ENCODE data around the gene CFAP68.
"Not testable (repeated sequence)": the region's sequence is repeated elsewhere in the genome, so short reads cannot be mapped to it uniquely, and the experiment has no call there.

Gene CFAP68

DNA sequence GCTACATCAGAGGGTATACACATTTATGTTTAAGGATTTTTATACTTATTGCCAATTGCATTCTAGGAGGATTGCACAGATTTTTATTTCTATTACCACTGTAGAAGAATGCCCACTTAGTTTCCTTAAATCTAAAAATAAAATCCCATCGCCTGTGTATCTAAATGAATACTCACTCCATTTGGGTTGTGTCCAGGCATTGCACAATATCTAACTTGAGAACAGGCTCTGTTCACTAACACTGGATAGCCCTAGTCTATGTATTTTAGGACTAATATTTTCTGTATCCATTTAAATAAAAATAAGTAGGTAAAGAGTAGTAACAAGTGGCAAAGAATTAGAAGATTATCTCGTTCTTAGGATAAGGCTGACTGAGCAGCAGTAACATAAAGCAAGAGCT is 43.5 kb downstream of the CFAP68 start:
- DNase-seq (ENCODE audit: insufficient read length) (no peak), FAIRE-seq (no peak)
- TF ChIP-seq POLR2AphosphoS5 (IDR thresholded peaks at IDR 0.05; ENCODE audit: low read depth, low read length) (no peak), TAF1 (IDR thresholded peaks at IDR 0.05; ENCODE audit: borderline replicate concordance, low read depth, low read length) (no peak), POLR2A (IDR thresholded peaks at IDR 0.05; ENCODE audit: low read depth, low read length) (no peak)

DNA sequence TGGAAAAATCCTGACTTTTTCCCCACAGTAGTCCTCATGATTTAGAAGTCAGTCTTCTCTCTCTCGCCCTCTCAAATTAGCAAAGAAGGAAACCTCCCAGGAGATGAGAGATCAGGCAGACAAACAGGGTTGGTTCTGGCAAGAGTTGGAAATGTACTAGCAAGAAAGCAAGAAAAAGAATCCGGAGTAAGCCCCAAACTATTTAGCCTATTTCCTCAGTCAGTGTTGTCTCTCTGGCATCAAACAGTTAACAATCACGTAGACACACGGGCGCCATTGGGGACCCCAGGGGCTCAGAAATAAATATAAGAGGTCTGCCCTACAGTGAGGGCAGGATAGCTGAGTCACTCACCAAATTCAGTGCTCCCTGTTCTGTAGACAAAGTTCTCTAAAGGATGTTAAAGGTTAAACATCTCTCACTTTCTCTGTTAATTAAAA is 44.0 kb downstream of the CFAP68 start:
- DNase-seq (ENCODE audit: insufficient read length) (no peak), FAIRE-seq (no peak)
- TF ChIP-seq POLR2AphosphoS5 (IDR thresholded peaks at IDR 0.05; ENCODE audit: low read depth, low read length) (no peak), TAF1 (IDR thresholded peaks at IDR 0.05; ENCODE audit: borderline replicate concordance, low read depth, low read length) (no peak), POLR2A (IDR thresholded peaks at IDR 0.05; ENCODE audit: low read depth, low read length) (no peak)

GRCh38 chr11:111923951-111924350 is 44.6 kb downstream of the CFAP68 start:
- TF ChIP-seq POLR2A (IDR thresholded peaks at IDR 0.05; ENCODE audit: low read depth, low read length) (no peak), POLR2AphosphoS5 (IDR thresholded peaks at IDR 0.05; ENCODE audit: low read depth, low read length) (no peak), TAF1 (IDR thresholded peaks at IDR 0.05; ENCODE audit: borderline replicate concordance, low read depth, low read length) (no peak)
- FAIRE-seq, result no peak
- DNase-seq (ENCODE audit: insufficient read length), result no peak

GRCh38 chr11:111925953-111926352 is 46.6 kb downstream of the CFAP68 start:
- DNase-seq (ENCODE audit: insufficient read length) (no peak), FAIRE-seq (peak; percentile 40)
- TF ChIP-seq POLR2AphosphoS5 (IDR thresholded peaks at IDR 0.05; ENCODE audit: low read depth, low read length), result no peak
- TF ChIP-seq POLR2A (IDR thresholded peaks at IDR 0.05; ENCODE audit: low read depth, low read length), result no peak
- TF ChIP-seq TAF1 (IDR thresholded peaks at IDR 0.05; ENCODE audit: borderline replicate concordance, low read depth, low read length), result no peak

DNA sequence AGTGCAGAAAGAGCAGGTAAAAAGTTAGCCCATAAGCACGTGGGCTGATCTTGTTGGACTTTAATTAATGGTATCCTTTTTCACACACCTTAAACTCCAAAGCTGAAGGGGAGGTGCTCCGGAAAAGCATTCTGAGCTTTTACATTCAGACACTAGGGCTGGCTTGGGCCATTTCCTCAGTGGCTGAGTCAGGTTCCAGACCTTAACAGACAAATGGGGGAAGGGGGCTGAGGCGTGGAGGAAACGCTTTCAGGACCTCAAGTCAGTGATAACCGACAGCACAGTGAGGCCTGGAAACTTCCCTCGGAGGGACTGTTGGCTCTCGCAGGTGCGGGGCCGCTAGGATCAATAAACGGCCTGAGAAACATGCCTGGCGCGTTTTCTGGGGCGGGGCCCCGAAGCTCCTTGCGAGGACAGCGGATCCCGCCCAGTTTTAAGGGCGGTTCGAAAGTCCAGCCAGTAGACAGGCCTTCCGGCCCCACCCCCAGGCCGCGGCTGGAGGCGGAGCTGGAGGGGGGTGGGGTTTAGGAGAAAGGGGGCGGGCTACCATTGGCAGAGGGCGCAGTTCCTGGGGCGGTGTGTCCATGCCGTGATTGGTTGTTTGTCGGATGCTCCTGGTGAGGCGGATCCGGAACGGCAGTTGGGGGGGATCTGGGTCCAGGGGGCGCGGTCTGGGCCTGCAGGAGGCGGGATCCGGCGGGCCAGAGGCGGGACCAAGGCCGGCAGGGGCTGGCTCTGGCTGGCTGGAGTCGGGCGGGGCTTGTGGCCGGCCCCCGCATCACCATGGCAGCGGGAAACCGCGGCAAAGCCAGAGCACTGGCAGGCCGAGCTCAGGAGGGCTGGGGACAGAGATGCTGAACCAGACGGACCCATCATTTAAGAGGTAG is 47.4 kb downstream of the CFAP68 start:
- peak; percentile 99 for FAIRE-seq
- peak; percentile 90 for DNase-seq (ENCODE audit: insufficient read length)
- TF ChIP-seq TAF1 (IDR thresholded peaks at IDR 0.05; ENCODE audit: borderline replicate concordance, low read depth, low read length) (no peak), POLR2A (IDR thresholded peaks at IDR 0.05; ENCODE audit: low read depth, low read length) (peak; percentile 72; the same call in 1 of the 2 replicates), POLR2AphosphoS5 (IDR thresholded peaks at IDR 0.05; ENCODE audit: low read depth, low read length) (peak; percentile 57; the same call in 1 of the 2 replicates)

GRCh38 chr11:111930472-111930871 is 51.1 kb downstream of the CFAP68 start:
- TF ChIP-seq POLR2AphosphoS5 (IDR thresholded peaks at IDR 0.05; ENCODE audit: low read depth, low read length), result no peak
- no peak for TF ChIP-seq TAF1 (IDR thresholded peaks at IDR 0.05; ENCODE audit: borderline replicate concordance, low read depth, low read length)
- TF ChIP-seq POLR2A (IDR thresholded peaks at IDR 0.05; ENCODE audit: low read depth, low read length), result no peak
- FAIRE-seq (no peak), DNase-seq (ENCODE audit: insufficient read length) (no peak)

GRCh38 chr11:111932611-111932950 is 53.2 kb downstream of the CFAP68 start:
- DNase-seq (ENCODE audit: insufficient read length), result no peak
- TF ChIP-seq POLR2A (IDR thresholded peaks at IDR 0.05; ENCODE audit: low read depth, low read length), result no peak
- no peak for TF ChIP-seq POLR2AphosphoS5 (IDR thresholded peaks at IDR 0.05; ENCODE audit: low read depth, low read length)
- no peak for TF ChIP-seq TAF1 (IDR thresholded peaks at IDR 0.05; ENCODE audit: borderline replicate concordance, low read depth, low read length)
- no peak for FAIRE-seq

DNA sequence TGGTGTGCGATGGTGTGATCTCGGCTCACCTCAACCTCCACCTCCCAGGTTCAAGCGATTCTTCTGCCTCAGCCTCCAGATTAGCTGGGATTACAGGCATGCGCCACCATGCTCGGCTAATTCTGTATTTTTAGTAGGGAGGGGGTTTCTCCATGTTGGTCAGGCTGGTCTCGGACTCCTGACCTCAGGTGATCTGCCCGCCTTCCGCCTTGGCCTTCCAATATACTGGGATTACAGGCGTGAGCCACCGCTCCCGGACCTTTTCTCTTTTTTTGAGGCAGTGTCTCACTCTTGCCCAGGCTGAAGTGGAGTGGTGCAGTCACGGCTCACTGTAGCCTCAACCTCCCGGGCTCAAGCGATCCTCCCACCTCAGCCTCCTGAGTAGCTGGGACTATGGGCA is 53.8 kb downstream of the CFAP68 start:
- not testable (repeated sequence) for DNase-seq (ENCODE audit: insufficient read length); FAIRE-seq

DNA sequence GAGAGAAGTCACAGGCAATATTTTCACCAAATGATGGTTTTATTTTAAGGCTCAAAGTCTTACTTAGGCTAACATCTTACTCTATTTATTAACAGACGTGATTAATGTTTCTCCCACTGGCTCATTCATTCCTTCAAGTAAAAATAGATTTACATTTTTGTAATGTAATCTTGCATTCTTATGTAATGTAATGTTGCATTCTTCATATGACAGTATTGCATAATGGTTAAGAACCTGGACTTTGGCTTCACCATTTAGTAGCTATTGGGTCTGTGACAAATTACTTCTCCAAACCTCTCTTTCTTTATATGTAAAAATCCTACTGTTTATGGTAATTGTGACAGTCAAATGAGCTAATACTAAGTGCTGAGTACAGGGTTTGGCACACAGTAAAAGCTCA is 54.5 kb downstream of the CFAP68 start:
- FAIRE-seq (no peak), DNase-seq (ENCODE audit: insufficient read length) (no peak)
- TF ChIP-seq TAF1 (IDR thresholded peaks at IDR 0.05; ENCODE audit: borderline replicate concordance, low read depth, low read length), result no peak
- no peak for TF ChIP-seq POLR2A (IDR thresholded peaks at IDR 0.05; ENCODE audit: low read depth, low read length)
- no peak for TF ChIP-seq POLR2AphosphoS5 (IDR thresholded peaks at IDR 0.05; ENCODE audit: low read depth, low read length)

DNA sequence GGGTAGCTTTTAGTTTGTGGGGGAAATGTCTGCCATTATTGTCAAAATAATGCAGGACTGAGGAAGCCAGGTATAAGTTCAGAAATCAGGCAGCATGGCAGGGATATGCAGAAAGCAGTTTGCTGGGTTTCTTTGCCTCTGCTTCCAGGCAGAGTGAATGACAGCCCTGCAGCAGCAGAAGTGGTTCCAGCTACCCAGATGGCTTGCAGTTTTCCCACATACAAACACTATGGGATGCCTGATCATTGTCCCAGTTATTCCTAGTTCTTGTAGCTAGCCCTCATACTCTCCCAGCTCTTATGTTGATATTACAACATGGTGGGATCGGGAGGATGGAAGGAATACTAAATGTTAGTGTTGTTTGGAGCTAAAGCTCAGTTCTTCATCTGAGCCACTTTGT is 55.0 kb downstream of the CFAP68 start:
- DNase-seq (ENCODE audit: insufficient read length), result no peak
- no peak for FAIRE-seq
- TF ChIP-seq POLR2A (IDR thresholded peaks at IDR 0.05; ENCODE audit: low read depth, low read length) (no peak), TAF1 (IDR thresholded peaks at IDR 0.05; ENCODE audit: borderline replicate concordance, low read depth, low read length) (no peak)
